22Rv1 (cell line): ENCODE measurements around the gene RFK.

Experiments used
- H3K27ac ChIP-seq: fragments of 450-650 bp; 2 replicates; pipeline ENCODE4 v1.5.1; 2017
- ZFX ChIP-seq: fragments of 450-650 bp; IDR thresholded peaks from 2 replicates; pipeline ENCODE4 v1.6.1; 2017; ENCODE audit warnings: antibody characterized with exemption, borderline replicate concordance
- TF ChIP-seq, protein P1 (sequence below): fragments of 450-650 bp; IDR thresholded peaks from 2 replicates; pipeline ENCODE4 v1.5.1; 2017; ENCODE audit warnings: mild to moderate bottlenecking

RFK gene

DNA sequence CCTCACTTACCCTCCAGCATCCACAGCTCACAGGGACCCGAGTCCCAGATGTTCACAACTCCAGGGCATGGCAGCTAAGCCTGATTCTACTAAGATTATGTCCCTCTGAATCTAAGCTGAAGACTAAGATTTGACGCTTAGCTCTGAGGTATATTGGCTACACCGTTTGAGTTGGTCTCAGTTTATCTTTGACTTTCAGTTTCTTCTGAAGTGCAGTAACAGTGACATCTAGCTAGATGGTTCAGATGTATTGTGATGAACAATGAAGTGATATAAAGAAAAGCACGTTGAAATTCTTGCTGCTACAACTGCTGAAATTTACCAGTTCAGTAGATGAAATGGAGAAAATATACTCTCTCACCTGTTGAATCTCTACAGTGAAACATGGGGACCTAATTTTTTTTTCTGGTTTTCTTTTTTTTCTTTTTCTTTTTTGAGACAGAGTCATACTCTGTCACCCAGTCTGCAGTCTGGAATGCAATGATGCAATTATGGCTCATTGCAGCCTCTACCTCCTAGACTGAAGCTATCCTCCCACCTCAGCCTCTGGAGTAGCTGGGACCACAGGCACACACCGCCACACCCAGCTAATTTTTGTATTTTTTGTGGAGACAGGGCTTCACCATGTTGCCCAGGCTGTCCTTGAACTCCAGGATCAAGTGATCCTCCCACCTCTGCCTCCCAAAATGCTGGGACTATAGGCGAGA, 15.7 kb downstream of the RFK start:
- TF ChIP-seq, protein P1, sequence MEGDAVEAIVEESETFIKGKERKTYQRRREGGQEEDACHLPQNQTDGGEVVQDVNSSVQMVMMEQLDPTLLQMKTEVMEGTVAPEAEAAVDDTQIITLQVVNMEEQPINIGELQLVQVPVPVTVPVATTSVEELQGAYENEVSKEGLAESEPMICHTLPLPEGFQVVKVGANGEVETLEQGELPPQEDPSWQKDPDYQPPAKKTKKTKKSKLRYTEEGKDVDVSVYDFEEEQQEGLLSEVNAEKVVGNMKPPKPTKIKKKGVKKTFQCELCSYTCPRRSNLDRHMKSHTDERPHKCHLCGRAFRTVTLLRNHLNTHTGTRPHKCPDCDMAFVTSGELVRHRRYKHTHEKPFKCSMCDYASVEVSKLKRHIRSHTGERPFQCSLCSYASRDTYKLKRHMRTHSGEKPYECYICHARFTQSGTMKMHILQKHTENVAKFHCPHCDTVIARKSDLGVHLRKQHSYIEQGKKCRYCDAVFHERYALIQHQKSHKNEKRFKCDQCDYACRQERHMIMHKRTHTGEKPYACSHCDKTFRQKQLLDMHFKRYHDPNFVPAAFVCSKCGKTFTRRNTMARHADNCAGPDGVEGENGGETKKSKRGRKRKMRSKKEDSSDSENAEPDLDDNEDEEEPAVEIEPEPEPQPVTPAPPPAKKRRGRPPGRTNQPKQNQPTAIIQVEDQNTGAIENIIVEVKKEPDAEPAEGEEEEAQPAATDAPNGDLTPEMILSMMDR: no peak
- TF ChIP-seq ZFX: no peak
- H3K27ac ChIP-seq: no peak overlapping the region

DNA sequence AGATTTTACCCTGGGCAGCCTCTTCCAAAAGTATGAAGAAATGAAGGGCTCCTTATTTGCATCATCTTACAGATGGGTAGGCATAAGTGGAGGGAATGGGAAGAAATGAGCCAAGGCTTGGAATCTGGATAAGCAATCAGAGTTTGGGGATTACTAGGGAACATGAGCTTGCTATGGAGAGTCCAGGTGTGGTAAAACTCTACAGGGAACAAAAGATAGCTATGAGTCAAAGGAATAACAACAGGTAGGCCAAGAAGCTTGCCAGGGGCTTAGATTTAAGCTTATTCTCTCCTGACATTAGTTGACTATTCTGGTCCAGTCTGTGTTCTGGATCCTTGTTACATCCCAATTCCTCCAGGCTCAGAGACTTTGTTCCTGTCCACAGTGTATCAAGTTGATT, 16.4 kb downstream of the RFK start:
- H3K27ac ChIP-seq: no peak overlapping the region
- TF ChIP-seq ZFX: no peak
- TF ChIP-seq, protein P1: no peak

DNA sequence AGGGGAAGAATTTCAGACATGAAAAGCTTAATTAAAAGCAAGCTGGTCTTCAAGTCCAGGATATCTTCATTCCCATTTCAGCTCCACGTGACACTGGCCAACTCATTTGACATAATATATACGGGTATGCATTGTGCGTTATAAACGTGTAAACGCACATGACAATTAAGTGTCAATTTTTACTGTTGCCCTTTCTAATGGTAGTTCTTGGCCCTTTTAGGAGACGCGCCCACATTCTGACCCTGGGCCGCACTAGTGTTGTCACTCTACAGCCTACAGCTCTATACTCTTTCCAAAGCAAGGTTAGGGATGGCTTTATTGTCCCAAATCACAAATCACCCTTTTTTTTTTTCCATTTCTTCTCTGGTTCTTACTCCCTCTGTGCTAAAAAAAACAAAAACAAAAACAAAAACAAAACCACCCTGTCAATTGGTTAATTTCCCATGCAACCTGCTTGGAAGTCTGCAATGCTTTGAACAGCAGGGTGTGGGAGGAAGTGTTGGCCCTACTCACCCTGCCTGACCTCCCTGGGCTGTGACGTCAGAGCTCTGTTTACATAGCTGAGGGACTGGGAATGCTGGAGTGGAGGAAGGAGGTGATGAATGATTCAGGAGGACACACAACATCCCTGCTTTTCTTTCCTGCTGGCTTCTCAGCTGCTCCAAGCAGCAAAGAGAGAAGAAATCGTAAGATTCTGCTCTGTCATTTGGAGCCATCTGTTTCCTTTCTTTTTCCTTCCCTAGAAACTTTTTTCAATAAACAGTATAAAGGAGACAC, 19.3 kb downstream of the RFK start:
- TF ChIP-seq ZFX: no peak
- TF ChIP-seq, protein P1: no peak
- no peak overlapping the region for H3K27ac ChIP-seq

DNA sequence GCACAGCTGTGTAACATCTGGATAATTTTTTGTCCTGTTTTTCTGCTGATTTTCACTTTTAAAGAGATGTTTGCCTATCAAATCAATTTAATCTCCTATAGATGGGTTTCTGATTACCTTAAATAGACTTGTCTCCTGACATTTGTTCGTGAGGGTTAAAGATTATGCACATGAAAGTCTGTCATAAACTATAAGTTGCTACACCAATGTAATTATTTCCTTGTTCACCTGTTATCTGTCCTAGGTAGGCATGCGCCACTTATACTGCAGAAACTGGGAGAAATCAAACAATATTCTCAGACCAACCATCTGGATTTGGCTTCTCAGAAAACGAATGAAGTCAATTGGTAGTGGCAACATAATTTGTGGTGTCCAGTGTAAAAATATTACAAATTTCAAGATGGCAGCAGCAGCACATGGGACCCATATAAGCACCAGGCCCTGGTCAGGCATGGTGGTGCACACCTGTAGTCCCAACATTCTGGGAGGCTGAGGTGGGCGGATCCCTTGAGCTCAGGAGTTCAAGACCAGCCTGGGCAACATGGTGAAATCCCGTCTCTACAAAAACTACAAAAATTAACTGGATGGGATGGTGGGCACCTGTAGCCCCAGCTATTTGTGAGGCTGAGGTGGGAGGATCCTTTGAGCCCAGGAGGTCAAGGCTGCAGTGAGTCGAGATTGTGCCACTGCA, 20.3 kb downstream of the RFK start:
- no peak overlapping the region for H3K27ac ChIP-seq

DNA sequence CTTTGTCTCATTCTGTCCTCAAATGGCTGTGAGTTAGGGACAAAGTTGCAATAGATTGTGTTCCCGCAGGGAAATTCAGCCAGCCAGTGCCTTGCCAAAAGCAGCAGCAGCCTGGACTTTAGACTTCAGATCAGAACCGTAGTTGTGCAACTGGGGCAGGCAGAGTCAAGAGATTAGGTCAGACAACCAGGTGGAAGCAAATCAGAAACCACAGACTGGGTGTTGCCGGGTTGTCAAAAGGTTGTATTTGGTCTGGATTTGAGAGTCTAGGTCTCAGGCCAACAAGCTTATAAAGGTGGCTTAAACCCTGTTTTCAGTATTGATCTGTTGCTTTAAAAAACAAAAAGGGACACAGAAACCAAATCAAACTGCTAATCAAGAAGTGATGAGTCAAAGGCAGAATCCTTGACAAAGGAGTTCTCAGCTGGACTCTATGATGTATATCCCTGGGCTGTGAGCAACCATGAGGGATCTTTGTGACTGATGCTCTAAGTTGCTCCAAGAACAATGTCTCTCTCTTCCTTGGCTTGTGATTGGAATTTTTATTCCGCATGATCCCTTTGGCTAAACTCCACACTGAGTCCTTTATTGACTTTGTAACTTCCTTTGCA, 20.9 kb downstream of the RFK start:
- no peak overlapping the region for H3K27ac ChIP-seq
- no peak for TF ChIP-seq ZFX
- TF ChIP-seq, protein P1: no peak

More for the DNA sequence above, 20.3 kb downstream of the RFK start:
- TF ChIP-seq, protein P1: no peak
- no peak for TF ChIP-seq ZFX

DNA sequence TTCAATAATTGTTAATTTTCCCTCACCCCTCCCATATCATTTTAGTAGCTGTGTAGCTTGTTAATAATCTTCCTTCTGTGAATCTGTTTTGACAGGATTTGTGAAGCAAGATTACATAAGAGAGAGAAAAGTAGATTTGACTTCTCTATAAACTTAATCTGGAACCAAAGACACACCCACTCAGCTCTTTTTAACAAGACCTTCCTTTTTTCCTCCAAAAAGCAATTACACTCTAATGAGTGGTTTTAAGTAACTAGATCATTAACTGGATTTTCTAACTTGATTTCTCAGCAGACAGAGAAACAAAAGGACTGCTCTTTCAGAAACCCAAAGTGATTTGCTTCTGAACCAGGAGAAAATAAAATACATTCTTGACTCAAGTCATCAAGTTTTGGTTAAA, 21.9 kb downstream of the RFK start:
- H3K27ac ChIP-seq: no peak overlapping the region
- TF ChIP-seq, protein P1: no peak
- TF ChIP-seq ZFX: no peak
